ENCODE data around the gene MDM4. TPM values are rescaled to one million over a fixed set of nuclear protein-coding genes. Genes with fewer than 3 reads are reported as not detected.
A peak's percentile ranks its signal among the peaks of the same experiment; 100 is the strongest.

Gene MDM4
- total and polyA plus RNA-seq, 7 donors: 5.0 to 67.0 (median 33.4) TPM

DNA sequence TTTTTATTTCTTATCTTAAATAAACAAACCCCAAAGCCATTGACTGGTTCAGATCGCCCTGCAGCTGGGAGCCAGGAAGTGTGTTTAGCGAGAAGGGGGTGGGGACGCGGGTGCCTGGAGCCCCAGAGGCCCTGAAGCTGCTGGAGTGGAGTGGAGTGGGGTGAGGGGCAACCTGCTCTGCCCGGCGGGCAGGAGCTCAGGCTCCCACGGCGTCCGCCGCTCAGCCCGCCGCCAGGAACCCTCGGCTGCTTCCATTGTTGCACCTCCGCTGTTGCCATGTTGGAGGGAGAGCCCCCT is 22.3 kb upstream of the MDM4 start:
- no peaks in the 10 kb centered on the region for H3K36me3 ChIP-seq (ENCODE audit: insufficient read depth in 1 of 2, low read depth in 1 of 2)
- ATAC-seq (peak; percentile 45 to 56 (median 50)), DNase-seq (peak; percentile 46 to 65)
- 0% methylated on average over 11 to 14 of the region's 14 CpGs for WGBS, 3 donors
- peaks cover 20% of the 10 kb centered on the region for H3K4me1 ChIP-seq
- peak overlapping the region; percentile 79 for H3K27ac ChIP-seq
- H3K4me3 ChIP-seq: peak overlapping the region; percentile 87
- intact Hi-C loops (cut with DNase I): loop anchor here in 1 of 2 donors (2.0 kb wide), 1 partner anchor 47 kb away; no protein-coding TSS in a partner anchor
- H3K27me3 ChIP-seq (ENCODE audit: insufficient read depth in 3 of 3, low read length in 2 of 3): no peaks in the 10 kb centered on the region
- TF ChIP-seq, protein P1, sequence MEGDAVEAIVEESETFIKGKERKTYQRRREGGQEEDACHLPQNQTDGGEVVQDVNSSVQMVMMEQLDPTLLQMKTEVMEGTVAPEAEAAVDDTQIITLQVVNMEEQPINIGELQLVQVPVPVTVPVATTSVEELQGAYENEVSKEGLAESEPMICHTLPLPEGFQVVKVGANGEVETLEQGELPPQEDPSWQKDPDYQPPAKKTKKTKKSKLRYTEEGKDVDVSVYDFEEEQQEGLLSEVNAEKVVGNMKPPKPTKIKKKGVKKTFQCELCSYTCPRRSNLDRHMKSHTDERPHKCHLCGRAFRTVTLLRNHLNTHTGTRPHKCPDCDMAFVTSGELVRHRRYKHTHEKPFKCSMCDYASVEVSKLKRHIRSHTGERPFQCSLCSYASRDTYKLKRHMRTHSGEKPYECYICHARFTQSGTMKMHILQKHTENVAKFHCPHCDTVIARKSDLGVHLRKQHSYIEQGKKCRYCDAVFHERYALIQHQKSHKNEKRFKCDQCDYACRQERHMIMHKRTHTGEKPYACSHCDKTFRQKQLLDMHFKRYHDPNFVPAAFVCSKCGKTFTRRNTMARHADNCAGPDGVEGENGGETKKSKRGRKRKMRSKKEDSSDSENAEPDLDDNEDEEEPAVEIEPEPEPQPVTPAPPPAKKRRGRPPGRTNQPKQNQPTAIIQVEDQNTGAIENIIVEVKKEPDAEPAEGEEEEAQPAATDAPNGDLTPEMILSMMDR (IDR thresholded peaks at IDR 0.05): no peak
- H3K9me3 ChIP-seq: no peaks in the 10 kb centered on the region

DNA sequence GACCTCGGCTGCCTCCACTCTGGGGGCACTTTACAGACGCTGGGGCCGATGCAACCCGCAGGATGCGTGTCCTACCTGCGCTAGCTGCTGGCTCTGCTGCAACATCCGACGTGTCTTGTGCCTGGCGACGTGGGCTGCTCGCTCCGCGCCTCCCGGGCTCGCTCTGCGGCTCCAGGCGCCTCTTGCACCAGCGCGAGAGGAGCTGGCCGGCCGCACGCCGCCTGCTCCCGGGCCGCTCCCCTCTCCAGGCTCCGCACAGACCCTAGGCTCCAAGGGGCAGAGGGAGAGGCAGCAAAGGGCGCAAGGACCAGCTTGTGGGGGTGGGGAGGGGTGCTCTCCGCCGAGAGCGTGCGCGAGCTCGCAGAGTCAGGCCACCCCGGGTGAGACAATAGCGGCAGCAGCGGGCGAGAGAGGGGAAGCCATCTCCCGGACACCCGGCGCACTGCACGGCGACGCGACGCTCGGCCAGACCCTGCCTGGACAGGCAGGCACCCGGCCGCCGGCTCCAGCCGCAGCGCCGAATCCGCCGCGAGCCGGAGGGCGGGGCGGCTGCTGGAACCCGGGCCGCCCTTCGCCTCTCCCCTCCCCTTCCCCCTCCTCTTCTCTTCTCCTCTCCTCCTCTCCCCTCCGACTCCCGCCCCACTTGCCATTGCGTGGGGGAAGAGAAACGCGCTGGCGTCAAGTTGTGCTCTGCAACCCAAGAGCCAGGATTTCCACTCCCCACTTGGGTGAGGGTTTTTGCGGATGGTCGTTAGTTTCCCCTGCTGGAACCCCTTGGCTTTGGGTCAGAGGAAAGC is 21.7 kb upstream of the MDM4 start, which contains the start of gene PIK3C2B:
TSS of gene PIK3C2B (minus strand) at position 525 of the 797 bp plus-strand sequence. CDS start 25,003 bp downstream, outside the sequence.
- Histone ChIP-seq H3K4me1 (peaks cover 20% of the 10 kb centered on the region), H3K27ac (peak within 1 kb of the TSS; percentile 79), H3K36me3 (ENCODE audit: insufficient read depth in 1 of 2, low read depth in 1 of 2) (no peaks in the 10 kb centered on the region), H3K4me3 (peak within 1 kb of the TSS; percentile 87), H3K27me3 (ENCODE audit: insufficient read depth in 3 of 3, low read length in 2 of 3) (no peaks in the 10 kb centered on the region), H3K9me3 (no peaks in the 10 kb centered on the region)
- DNase-seq (peak; percentile 84 to 93), ATAC-seq (peak; percentile 97 to 98 (median 97))
- TF ChIP-seq, protein P1 (IDR thresholded peaks at IDR 0.05): peak; percentile 73
- 0% methylated on average over 56 to 69 of the region's 69 CpGs for WGBS, 3 donors
- intact Hi-C loops (cut with DNase I): loop anchor here in 1 of 2 donors (2.0 kb wide), 1 partner anchor 48 kb away; no protein-coding TSS in a partner anchor

GRCh38 chr1:204495078-204495753 is 21.0 kb upstream of the MDM4 start:
- Histone ChIP-seq H3K27ac (peak overlapping the region; percentile 79), H3K27me3 (ENCODE audit: insufficient read depth in 3 of 3, low read length in 2 of 3) (no peaks in the 10 kb centered on the region), H3K4me3 (peak overlapping the region; percentile 87), H3K36me3 (ENCODE audit: insufficient read depth in 1 of 2, low read depth in 1 of 2) (no peaks in the 10 kb centered on the region), H3K4me1 (peaks cover 20% of the 10 kb centered on the region), H3K9me3 (no peaks in the 10 kb centered on the region)
- intact Hi-C loops (cut with DNase I): loop anchor here in 1 of 2 donors (2.0 kb wide), 1 partner anchor 48 kb away; no protein-coding TSS in a partner anchor
- TF ChIP-seq, protein P1 (IDR thresholded peaks at IDR 0.05): no peak
- WGBS, 3 donors: 16 to 26% (median 22%) methylated on average over 17 of the region's 17 CpGs
- DNase-seq (no peak), ATAC-seq (no peak)

DNA sequence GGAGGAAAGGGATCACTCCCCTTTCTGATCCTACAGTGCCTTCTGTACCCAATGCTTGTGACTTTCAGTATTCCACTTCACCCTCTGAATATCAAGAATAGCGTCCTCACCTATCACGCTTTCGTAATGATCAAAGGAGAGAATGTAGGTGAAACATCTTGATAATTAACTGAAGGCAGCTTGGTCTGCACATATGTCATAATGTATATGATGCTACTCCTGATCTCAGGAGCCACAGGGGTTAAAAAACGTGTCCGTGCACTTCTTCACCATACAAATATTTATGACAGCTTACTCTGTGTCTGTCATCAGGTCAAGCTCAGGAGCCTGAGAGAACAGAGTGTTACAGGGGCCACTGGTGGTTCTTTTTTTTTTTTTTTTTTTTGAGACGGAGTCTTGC is 20.4 kb upstream of the MDM4 start:
- no peak for ATAC-seq
- no peaks in the 10 kb centered on the region for H3K36me3 ChIP-seq (ENCODE audit: insufficient read depth in 1 of 2, low read depth in 1 of 2)
- peaks cover 20% of the 10 kb centered on the region for H3K4me1 ChIP-seq
- H3K27ac ChIP-seq: peak overlapping the region; percentile 79
- 55 to 76% (median 71%) methylated on average over 5 to 6 of the region's 6 CpGs for WGBS, 3 donors
- no peak for DNase-seq
- no peaks in the 10 kb centered on the region for H3K9me3 ChIP-seq
- no peak overlapping the region for H3K4me3 ChIP-seq
- TF ChIP-seq, protein P1 (IDR thresholded peaks at IDR 0.05): no peak
- H3K27me3 ChIP-seq (ENCODE audit: insufficient read depth in 3 of 3, low read length in 2 of 3): no peaks in the 10 kb centered on the region
- intact Hi-C loops (cut with DNase I): loop anchor here in 1 of 2 donors (2.0 kb wide), 1 partner anchor 49 kb away; no protein-coding TSS in a partner anchor
